WI38 (cell line): ENCODE measurements around the gene AGBL5.

Experiments
- H3K4me3 ChIP-seq: 2 replicates; pipeline ENCODE4 v1.5.1; 2011; ENCODE audit warnings: low read depth, mild to moderate bottlenecking, control low read depth, low read length
- CTCF ChIP-seq: IDR thresholded peaks from 2 replicates; pipeline ENCODE4 v1.5.1; 2012; ENCODE audit warnings: low read depth, mild to moderate bottlenecking, control low read depth, low read length

The AGBL5 gene

GRCh38 chr2:27089111-27089954 is 37.9 kb downstream of the AGBL5 start:
- no peak overlapping the region for H3K4me3 ChIP-seq
- TF ChIP-seq CTCF, result no peak

GRCh38 chr2:27091746-27092695 is 40.6 kb downstream of the AGBL5 start:
- H3K4me3 ChIP-seq, result no peak overlapping the region
- TF ChIP-seq CTCF, result no peak

- no peak for TF ChIP-seq CTCF
- no peak overlapping the region for H3K4me3 ChIP-seq
Observed at GRCh38 chr2:27092696-27093429, 41.4 kb downstream of the AGBL5 start.

GRCh38 chr2:27093430-27094352 is 42.2 kb downstream of the AGBL5 start:
- no peak for TF ChIP-seq CTCF
- H3K4me3 ChIP-seq, result no peak overlapping the region

- H3K4me3 ChIP-seq, result no peak overlapping the region
- no peak for TF ChIP-seq CTCF
Observed at GRCh38 chr2:27094353-27094984, 43.0 kb downstream of the AGBL5 start.

GRCh38 chr2:27095427-27095744 is 43.9 kb downstream of the AGBL5 start:
- TF ChIP-seq CTCF, result no peak
- H3K4me3 ChIP-seq, result no peak overlapping the region
